Right lobe of liver (tissue), 4 donors: Measurements from ENCODE around the gene VWA5B1.

Source experiments
- CTCF ChIP-seq, 4 donors: fragments of 200-600 bp in 3 of 4; fragments of 450-650 bp in 1 of 4; IDR thresholded peaks; one replicate each; pipeline versions ENCODE4 v1.5.1 to v1.8.0; 2016 to 2022; ENCODE audit warnings: antibody characterized with exemption in 4 of 4, mild to moderate bottlenecking in 2 of 4
- POLR2A ChIP-seq: fragments of 450-650 bp; IDR thresholded peaks from one replicate; pipeline ENCODE4 v1.6.1; 2017; ENCODE audit warnings: antibody characterized with exemption, mild to moderate bottlenecking
- donor health status: DM: no; HTN: no; CAD: no.
- donor health status: DM: no; HTN: no; CAD: no.
- donor health status: DM: no; HTN: yes; CAD: no.

GRCh38 chr1:20381961-20382360 is 91.3 kb downstream of the VWA5B1 start:
- no peak for TF ChIP-seq CTCF (IDR thresholded peaks at IDR 0.05)
- no peak for TF ChIP-seq POLR2A
